HEK293 (cell line): Measurements from ENCODE around the gene TBP.
A peak's percentile ranks its signal among the peaks of the same experiment; 100 is the strongest.

Experiments used
- CTCF ChIA-PET: fragments of 350-600 bp; formaldehyde crosslinking; extraction: SDS; loops from one replicate; lab custom pipeline; 2021; ENCODE audit warnings: antibody characterized with exemption; lab: Yijun Ruan, JAX
- POLR2A ChIA-PET: fragments of 300-600 bp; formaldehyde crosslinking; extraction: SDS; loops from one replicate; lab custom pipeline; 2020; ENCODE audit warnings: antibody characterized with exemption, inconsistent platforms; lab: Yijun Ruan, JAX
- H3K27ac ChIP-seq: fragments of 200-500 bp; sonication (Bioruptor generic); 2 replicates; pipeline ENCODE4 v1.5.1; 2014; ENCODE audit warnings: low read depth, low read length, control low read depth, inconsistent platforms; ENCODE audit errors: extremely low read depth
- H3K36me3 ChIP-seq, 2 experiments: fragments of 200-500 bp in 1 of 2; sonication (Bioruptor generic) in 1 of 2; 1 replicate in 1 of 2; 2 replicates in 1 of 2; pipeline ENCODE4 v1.5.1; 2014 to 2017; ENCODE audit warnings: inconsistent platforms in 2 of 2, low read length in 2 of 2; ENCODE audit not compliant: control insufficient read depth in 2 of 2, insufficient read depth in 1 of 2
- H3K4me1 ChIP-seq: fragments of 200-500 bp; sonication (Bioruptor generic); 2 replicates; pipeline ENCODE4 v1.5.1; 2014; ENCODE audit warnings: mild to moderate bottlenecking, low read length, inconsistent platforms; ENCODE audit not compliant: control insufficient read depth, insufficient read depth
- H3K4me3 ChIP-seq: 2 replicates; pipeline ENCODE4 v1.5.1; 2011; ENCODE audit warnings: low read depth, mild to moderate bottlenecking, control low read depth, low read length, moderate library complexity
- H3K9me3 ChIP-seq: fragments of 200-500 bp; sonication (Bioruptor generic); 2 replicates; pipeline ENCODE4 v1.5.1; 2014; ENCODE audit warnings: low read depth, low read length, inconsistent platforms; ENCODE audit not compliant: control insufficient read depth, insufficient read depth
- BCL11A ChIP-seq: fragments of 450-650 bp; formaldehyde crosslinking; IDR thresholded peaks from 2 replicates; pipeline ENCODE4 v1.5.1; 2016; ENCODE audit warnings: low read depth, missing biosample characterization, missing genetic modification characterization
- BCL6B ChIP-seq: fragments of 450-650 bp; formaldehyde crosslinking; IDR thresholded peaks from 2 replicates; pipeline ENCODE4 v1.5.1; 2017; ENCODE audit warnings: missing biosample characterization, missing genetic modification characterization
- HOXA7 ChIP-seq: sonication (generic); formaldehyde crosslinking; IDR thresholded peaks from 2 replicates; pipeline ENCODE4 v1.8.1; 2022; ENCODE audit warnings: missing genetic modification reagents, borderline replicate concordance
- KLF8 ChIP-seq: fragments of 450-650 bp; formaldehyde crosslinking; IDR thresholded peaks from 2 replicates; pipeline ENCODE4 v1.5.1; 2016; ENCODE audit warnings: missing biosample characterization, missing genetic modification characterization
- PRDM1 ChIP-seq: fragments of 450-650 bp; formaldehyde crosslinking; IDR thresholded peaks from 2 replicates; pipeline ENCODE4; 2016; ENCODE audit warnings: missing biosample characterization, missing genetic modification characterization
- REST ChIP-seq: fragments of 450-650 bp; formaldehyde crosslinking; IDR thresholded peaks from 2 replicates; pipeline ENCODE4 v1.5.1; 2016; ENCODE audit warnings: missing biosample characterization, missing genetic modification characterization
- ZFHX2 ChIP-seq: fragments of 450-650 bp; formaldehyde crosslinking; conservative IDR thresholded peaks from 2 replicates; pipeline ENCODE4 v1.5.1; 2016; ENCODE audit warnings: missing biosample characterization, missing genetic modification characterization
- ZNF112 ChIP-seq: fragments of 450-650 bp; formaldehyde crosslinking; IDR thresholded peaks from 2 replicates; pipeline ENCODE4 v1.5.0; 2017; ENCODE audit warnings: missing biosample characterization, missing genetic modification characterization
- ZNF138 ChIP-seq: fragments of 450-650 bp; formaldehyde crosslinking; IDR thresholded peaks from 2 replicates; pipeline ENCODE4 v1.5.1; 2016; ENCODE audit warnings: missing biosample characterization, missing genetic modification characterization, borderline replicate concordance
- ZNF19 ChIP-seq: fragments of 450-650 bp; formaldehyde crosslinking; IDR thresholded peaks from 2 replicates; pipeline ENCODE4; 2016; ENCODE audit warnings: missing biosample characterization, missing genetic modification characterization, low read depth
- ZNF302 ChIP-seq: fragments of 450-650 bp; formaldehyde crosslinking; IDR thresholded peaks from 2 replicates; pipeline ENCODE4 v1.5.1; 2016; ENCODE audit warnings: missing biosample characterization, missing genetic modification characterization, low read depth
- ZNF391 ChIP-seq: fragments of 450-650 bp; formaldehyde crosslinking; IDR thresholded peaks from 2 replicates; pipeline ENCODE4 v1.5.1; 2016; ENCODE audit warnings: low read depth, missing biosample characterization, missing genetic modification characterization, borderline replicate concordance
- ZNF501 ChIP-seq: fragments of 450-650 bp; formaldehyde crosslinking; IDR thresholded peaks from 2 replicates; pipeline ENCODE4 v1.5.1; 2016; ENCODE audit warnings: missing biosample characterization, missing genetic modification characterization
- ZNF530 ChIP-seq: fragments of 450-650 bp; formaldehyde crosslinking; IDR thresholded peaks from 2 replicates; pipeline ENCODE4 v1.5.1; 2016; ENCODE audit warnings: low read depth, missing biosample characterization, missing genetic modification characterization
- ZNF692 ChIP-seq: fragments of 450-650 bp; formaldehyde crosslinking; IDR thresholded peaks from 2 replicates; pipeline ENCODE4 v1.5.1; 2016; ENCODE audit warnings: missing biosample characterization, missing genetic modification characterization
- ZNF777 ChIP-seq: fragments of 450-650 bp; formaldehyde crosslinking; IDR thresholded peaks from 2 replicates; pipeline ENCODE4 v1.5.1; 2017; ENCODE audit warnings: missing biosample characterization, missing genetic modification characterization, borderline replicate concordance
- ZNF830 ChIP-seq: fragments of 450-650 bp; IDR thresholded peaks from 2 replicates; pipeline ENCODE4 v1.5.0; 2018; ENCODE audit warnings: missing biosample characterization, missing genetic modification characterization, low read depth, mild to moderate bottlenecking, moderate library complexity
- ZXDB ChIP-seq: fragments of 450-650 bp; formaldehyde crosslinking; IDR thresholded peaks from 2 replicates; pipeline ENCODE4 v1.5.1; 2016; ENCODE audit warnings: missing biosample characterization, missing genetic modification characterization
- TF ChIP-seq, protein P1 (sequence below): fragments of 450-650 bp; formaldehyde crosslinking; IDR thresholded peaks from 2 replicates; pipeline ENCODE4 v1.5.1; 2017; ENCODE audit warnings: missing biosample characterization, missing genetic modification characterization
- TF ChIP-seq, protein P2 (sequence below): fragments of 450-650 bp; formaldehyde crosslinking; IDR thresholded peaks from 2 replicates; pipeline ENCODE4; 2016; ENCODE audit warnings: missing biosample characterization, missing genetic modification characterization
- TF ChIP-seq, protein P3 (sequence below): fragments of 450-650 bp; formaldehyde crosslinking; IDR thresholded peaks from 2 replicates; pipeline ENCODE4 v1.5.1; 2016; ENCODE audit warnings: missing biosample characterization, missing genetic modification characterization, low read depth

Gene TBP

GRCh38 chr6:170552765-170553533 lies 1.2 kb upstream of the TBP start, which contains the start of gene PSMB1:
Gene PSMB1 (minus strand): TSS chr6:170553307. CDS start chr6:170553242, 65 bp downstream.
- peaks cover 9% of the 10 kb centered on the region for H3K4me1 ChIP-seq
- POLR2A ChIA-PET = interaction anchor here (0.9 to 3.1 kb wide), 9 partner anchors 9 to 802 kb away, joined by 3 to 16 read pairs (median 3); partner anchors contain the start of genes DLL1, DYNLT2, ERMARD and PDCD2
- CTCF ChIA-PET = interaction anchor here (1.3 to 2.0 kb wide), 2 partner anchors 23 to 78 kb away, joined by 3 to 7 read pairs; no protein-coding TSS in a partner anchor
- H3K9me3 ChIP-seq = no peaks in the 10 kb centered on the region
- peaks cover 6 to 50% of the 10 kb centered on the region in 2 experiments for H3K36me3 ChIP-seq
- H3K27ac ChIP-seq = peak within 1 kb of the TSS; percentile 66
- H3K4me3 ChIP-seq = peak within 1 kb of the TSS; percentile 98
- TF ChIP-seq ZNF302 (tag by site-specific recombination) = no peak
- TF ChIP-seq BCL6B (tag by site-specific recombination) = no peak
- TF ChIP-seq REST (tag by site-specific recombination) = no peak
- no peak for TF ChIP-seq ZNF19 (tag by site-specific recombination)
- TF ChIP-seq, protein P1, sequence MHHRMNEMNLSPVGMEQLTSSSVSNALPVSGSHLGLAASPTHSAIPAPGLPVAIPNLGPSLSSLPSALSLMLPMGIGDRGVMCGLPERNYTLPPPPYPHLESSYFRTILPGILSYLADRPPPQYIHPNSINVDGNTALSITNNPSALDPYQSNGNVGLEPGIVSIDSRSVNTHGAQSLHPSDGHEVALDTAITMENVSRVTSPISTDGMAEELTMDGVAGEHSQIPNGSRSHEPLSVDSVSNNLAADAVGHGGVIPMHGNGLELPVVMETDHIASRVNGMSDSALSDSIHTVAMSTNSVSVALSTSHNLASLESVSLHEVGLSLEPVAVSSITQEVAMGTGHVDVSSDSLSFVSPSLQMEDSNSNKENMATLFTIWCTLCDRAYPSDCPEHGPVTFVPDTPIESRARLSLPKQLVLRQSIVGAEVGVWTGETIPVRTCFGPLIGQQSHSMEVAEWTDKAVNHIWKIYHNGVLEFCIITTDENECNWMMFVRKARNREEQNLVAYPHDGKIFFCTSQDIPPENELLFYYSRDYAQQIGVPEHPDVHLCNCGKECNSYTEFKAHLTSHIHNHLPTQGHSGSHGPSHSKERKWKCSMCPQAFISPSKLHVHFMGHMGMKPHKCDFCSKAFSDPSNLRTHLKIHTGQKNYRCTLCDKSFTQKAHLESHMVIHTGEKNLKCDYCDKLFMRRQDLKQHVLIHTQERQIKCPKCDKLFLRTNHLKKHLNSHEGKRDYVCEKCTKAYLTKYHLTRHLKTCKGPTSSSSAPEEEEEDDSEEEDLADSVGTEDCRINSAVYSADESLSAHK = no peak
- no peak for TF ChIP-seq ZNF112 (tag by site-specific recombination)
- TF ChIP-seq, protein P2, sequence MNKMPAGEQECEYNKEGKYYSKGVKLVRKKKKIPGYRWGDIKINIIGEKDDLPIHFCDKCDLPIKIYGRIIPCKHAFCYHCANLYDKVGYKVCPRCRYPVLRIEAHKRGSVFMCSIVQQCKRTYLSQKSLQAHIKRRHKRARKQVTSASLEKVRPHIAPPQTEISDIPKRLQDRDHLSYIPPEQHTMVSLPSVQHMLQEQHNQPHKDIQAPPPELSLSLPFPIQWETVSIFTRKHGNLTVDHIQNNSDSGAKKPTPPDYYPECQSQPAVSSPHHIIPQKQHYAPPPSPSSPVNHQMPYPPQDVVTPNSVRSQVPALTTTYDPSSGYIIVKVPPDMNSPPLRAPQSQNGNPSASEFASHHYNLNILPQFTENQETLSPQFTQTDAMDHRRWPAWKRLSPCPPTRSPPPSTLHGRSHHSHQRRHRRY (tag by site-specific recombination) = no peak
- TF ChIP-seq ZFHX2 = no peak
- TF ChIP-seq ZNF692 = peak; percentile 54; the same call in 1 of the 2 replicates
- TF ChIP-seq ZNF501 (tag by site-specific recombination) = peak; percentile 91
- TF ChIP-seq ZNF391 (tag by site-specific recombination) = no peak
- TF ChIP-seq ZXDB (tag by site-specific recombination) = peak; percentile 74; the same call in 1 of the 2 replicates
- peak; percentile 70 for TF ChIP-seq BCL11A
- TF ChIP-seq KLF8 (tag by site-specific recombination) = peak; percentile 47; the same call in 1 of the 2 replicates
- TF ChIP-seq ZNF830 (tag by site-specific recombination) = no peak
- no peak for TF ChIP-seq ZNF530
- no peak for TF ChIP-seq ZNF777
- TF ChIP-seq, protein P3, sequence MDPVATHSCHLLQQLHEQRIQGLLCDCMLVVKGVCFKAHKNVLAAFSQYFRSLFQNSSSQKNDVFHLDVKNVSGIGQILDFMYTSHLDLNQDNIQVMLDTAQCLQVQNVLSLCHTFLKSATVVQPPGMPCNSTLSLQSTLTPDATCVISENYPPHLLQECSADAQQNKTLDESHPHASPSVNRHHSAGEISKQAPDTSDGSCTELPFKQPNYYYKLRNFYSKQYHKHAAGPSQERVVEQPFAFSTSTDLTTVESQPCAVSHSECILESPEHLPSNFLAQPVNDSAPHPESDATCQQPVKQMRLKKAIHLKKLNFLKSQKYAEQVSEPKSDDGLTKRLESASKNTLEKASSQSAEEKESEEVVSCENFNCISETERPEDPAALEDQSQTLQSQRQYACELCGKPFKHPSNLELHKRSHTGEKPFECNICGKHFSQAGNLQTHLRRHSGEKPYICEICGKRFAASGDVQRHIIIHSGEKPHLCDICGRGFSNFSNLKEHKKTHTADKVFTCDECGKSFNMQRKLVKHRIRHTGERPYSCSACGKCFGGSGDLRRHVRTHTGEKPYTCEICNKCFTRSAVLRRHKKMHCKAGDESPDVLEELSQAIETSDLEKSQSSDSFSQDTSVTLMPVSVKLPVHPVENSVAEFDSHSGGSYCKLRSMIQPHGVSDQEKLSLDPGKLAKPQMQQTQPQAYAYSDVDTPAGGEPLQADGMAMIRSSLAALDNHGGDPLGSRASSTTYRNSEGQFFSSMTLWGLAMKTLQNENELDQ (tag by site-specific recombination) = no peak
- TF ChIP-seq PRDM1 (tag by site-specific recombination) = peak; percentile 57; the same call in 1 of the 2 replicates
- no peak for TF ChIP-seq HOXA7 (CRISPR knock-in tag)
- no peak for TF ChIP-seq ZNF138 (tag by site-specific recombination)
